Colonic mucosa (tissue), 4 donors: ENCODE results near the gene TMEM121B. TPM values are rescaled to one million over a fixed set of nuclear protein-coding genes. Genes with fewer than 3 reads are reported as not detected.

Source experiments
- DNase-seq: peaks from one replicate; pipeline ENCODE4 v3.0.0-alpha.2; 2020
- H3K27ac ChIP-seq: fragments of 200-600 bp; one replicate; pipeline ENCODE4 v1.8.0; 2021
- H3K27me3 ChIP-seq: fragments of 200-600 bp; one replicate; pipeline ENCODE4 v1.8.0; 2021
- H3K36me3 ChIP-seq: fragments of 200-600 bp; one replicate; pipeline ENCODE4 v1.8.0; 2021
- H3K4me1 ChIP-seq: fragments of 200-600 bp; one replicate; pipeline ENCODE4 v1.8.0; 2021; ENCODE audit warnings: mild to moderate bottlenecking
- H3K4me3 ChIP-seq: fragments of 200-600 bp; one replicate; pipeline ENCODE4 v1.8.0; 2021
- H3K9ac ChIP-seq, 2 donors: one replicate each; pipeline ENCODE4 v1.7.0; 2013; ENCODE audit warnings: control low read depth in 2 of 2, low read depth in 2 of 2, low read length in 2 of 2
- H3K9me3 ChIP-seq: fragments of 200-600 bp; one replicate; pipeline ENCODE4 v1.8.0; 2021
- intact Hi-C: fragments of 100-400 bp; cut with DNase I; formaldehyde crosslinking; loops from one replicate; pipeline ENCODE4 v1.14.1; 2022
- total RNA-seq, 2 donors: library from RNA; stranded (reverse); fragmentation: NEBNext Ultra II Directional in 1 of 2; extraction: Animal tissue kit (Norgen Biotek cat#: 25700) in 1 of 2; gene quantifications; one replicate each; pipeline ENCODE4 v1.2.1, GENCODE V29; 2021
- TF ChIP-seq, protein P1 (sequence below): fragments of 200-600 bp; IDR thresholded peaks from one replicate; pipeline ENCODE4 v1.8.0; 2022; ENCODE audit warnings: antibody characterized with exemption, mild to moderate bottlenecking
- donor health status: healthy.
- donor health status: DM: no; HTN: no; CAD: no.
- donor health status: DM: no; HTN: no; CAD: no.

Gene TMEM121B
- total RNA-seq, 2 donors from 2014 or later, result 0.12 to 0.64 TPM

DNA sequence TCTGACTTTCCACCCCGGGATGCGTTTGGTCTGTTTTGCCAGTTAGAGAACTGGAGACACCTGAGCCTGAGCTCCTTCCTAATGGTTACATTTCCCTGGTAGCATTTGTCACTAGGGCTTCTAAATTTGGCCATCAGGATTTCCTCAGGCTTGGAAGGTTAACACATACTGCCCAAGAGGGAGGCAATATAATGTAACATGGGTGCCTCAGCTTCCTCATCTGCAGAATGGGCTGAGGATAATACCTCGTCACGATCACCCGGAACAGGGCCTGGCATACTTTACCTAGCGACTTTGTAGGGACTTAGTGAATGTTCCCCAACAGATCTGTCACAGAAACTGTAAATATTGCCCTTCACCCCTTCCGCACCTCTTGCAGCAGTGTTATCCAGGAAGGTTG, 25.1 kb downstream of the TMEM121B start:
- Histone ChIP-seq H3K9me3 (no peaks in the 10 kb centered on the region), H3K27me3 (no peaks in the 10 kb centered on the region), H3K36me3 (no peaks in the 10 kb centered on the region), H3K9ac (no peak overlapping the region), H3K4me1 (no peaks in the 10 kb centered on the region), H3K27ac (no peak overlapping the region), H3K4me3 (no peak overlapping the region)
- DNase-seq, result no peak
- TF ChIP-seq, protein P1, sequence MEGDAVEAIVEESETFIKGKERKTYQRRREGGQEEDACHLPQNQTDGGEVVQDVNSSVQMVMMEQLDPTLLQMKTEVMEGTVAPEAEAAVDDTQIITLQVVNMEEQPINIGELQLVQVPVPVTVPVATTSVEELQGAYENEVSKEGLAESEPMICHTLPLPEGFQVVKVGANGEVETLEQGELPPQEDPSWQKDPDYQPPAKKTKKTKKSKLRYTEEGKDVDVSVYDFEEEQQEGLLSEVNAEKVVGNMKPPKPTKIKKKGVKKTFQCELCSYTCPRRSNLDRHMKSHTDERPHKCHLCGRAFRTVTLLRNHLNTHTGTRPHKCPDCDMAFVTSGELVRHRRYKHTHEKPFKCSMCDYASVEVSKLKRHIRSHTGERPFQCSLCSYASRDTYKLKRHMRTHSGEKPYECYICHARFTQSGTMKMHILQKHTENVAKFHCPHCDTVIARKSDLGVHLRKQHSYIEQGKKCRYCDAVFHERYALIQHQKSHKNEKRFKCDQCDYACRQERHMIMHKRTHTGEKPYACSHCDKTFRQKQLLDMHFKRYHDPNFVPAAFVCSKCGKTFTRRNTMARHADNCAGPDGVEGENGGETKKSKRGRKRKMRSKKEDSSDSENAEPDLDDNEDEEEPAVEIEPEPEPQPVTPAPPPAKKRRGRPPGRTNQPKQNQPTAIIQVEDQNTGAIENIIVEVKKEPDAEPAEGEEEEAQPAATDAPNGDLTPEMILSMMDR, result no peak
- intact Hi-C loops, result no loop called here

DNA sequence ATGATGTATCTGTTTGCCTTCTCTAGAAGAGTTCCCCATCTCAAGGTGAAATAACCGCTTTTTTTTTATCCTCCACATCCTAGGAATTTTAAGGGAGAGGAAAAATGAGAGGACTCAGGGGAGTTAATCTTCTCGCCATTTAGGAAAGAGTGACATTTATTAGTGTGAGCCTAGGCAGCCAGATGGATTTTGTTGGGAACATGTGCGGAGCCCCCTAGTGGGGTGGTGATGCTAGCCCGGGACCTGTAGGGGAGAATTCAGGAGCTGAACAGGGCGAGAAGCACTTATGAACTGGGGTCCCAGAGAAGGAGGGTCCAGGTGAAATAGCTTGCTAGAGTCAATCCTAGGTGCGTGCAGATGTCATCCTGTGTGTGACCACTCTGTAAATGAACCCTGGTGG, 25.6 kb downstream of the TMEM121B start:
- TF ChIP-seq, protein P1, result no peak
- Histone ChIP-seq H3K36me3 (no peaks in the 10 kb centered on the region), H3K27ac (no peak overlapping the region), H3K9me3 (no peaks in the 10 kb centered on the region), H3K4me3 (no peak overlapping the region), H3K9ac (no peak overlapping the region), H3K27me3 (no peaks in the 10 kb centered on the region), H3K4me1 (no peaks in the 10 kb centered on the region)
- intact Hi-C loops, result no loop called here
- no peak for DNase-seq

DNA sequence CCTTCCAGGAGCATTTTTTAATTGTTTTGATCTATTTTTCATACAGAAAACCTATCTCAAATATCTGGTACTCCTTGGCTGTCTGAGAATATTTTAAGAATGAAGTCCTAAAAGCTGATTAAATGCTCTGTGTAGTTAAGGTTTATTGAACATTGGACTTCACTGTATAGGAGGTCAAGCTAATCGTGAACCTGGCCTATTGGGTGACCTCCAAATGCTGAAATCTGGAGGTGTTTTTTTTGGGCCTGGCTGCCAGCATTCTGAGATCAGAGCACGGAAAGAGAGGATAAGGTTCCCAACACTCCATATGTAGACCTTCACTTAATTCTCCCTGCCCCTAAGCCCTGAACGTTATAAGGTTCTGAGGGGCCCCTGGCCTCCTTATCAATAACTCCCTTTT, 28.1 kb downstream of the TMEM121B start:
- H3K27ac ChIP-seq, result no peak overlapping the region
- no peaks in the 10 kb centered on the region for H3K9me3 ChIP-seq
- no peak overlapping the region for H3K9ac ChIP-seq
- no peak for DNase-seq
- H3K4me1 ChIP-seq, result no peaks in the 10 kb centered on the region
- H3K4me3 ChIP-seq, result no peak overlapping the region
- TF ChIP-seq, protein P1, result no peak
- no peaks in the 10 kb centered on the region for H3K36me3 ChIP-seq
- intact Hi-C loops, result no loop called here
- no peaks in the 10 kb centered on the region for H3K27me3 ChIP-seq

DNA sequence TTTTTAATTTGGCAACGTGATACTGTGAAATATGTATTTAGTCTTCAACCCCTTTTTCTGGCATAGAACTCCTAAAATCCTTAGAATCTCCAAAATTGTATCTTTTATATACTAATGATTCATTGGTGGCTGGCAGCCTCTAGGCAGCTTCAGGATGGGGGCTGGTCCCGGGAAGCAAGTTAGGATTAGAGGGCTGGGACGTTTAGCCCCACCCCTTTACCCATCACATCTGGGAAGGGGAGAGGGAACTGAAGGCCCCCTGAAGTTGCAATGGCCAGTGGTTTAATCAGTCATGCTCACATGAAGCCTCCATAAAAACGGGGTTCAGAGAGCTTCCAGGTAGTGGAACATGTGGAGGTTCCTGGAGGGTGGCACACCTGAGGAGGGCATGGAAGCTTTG, 29.3 kb downstream of the TMEM121B start:
- no peaks in the 10 kb centered on the region for H3K4me1 ChIP-seq

DNA sequence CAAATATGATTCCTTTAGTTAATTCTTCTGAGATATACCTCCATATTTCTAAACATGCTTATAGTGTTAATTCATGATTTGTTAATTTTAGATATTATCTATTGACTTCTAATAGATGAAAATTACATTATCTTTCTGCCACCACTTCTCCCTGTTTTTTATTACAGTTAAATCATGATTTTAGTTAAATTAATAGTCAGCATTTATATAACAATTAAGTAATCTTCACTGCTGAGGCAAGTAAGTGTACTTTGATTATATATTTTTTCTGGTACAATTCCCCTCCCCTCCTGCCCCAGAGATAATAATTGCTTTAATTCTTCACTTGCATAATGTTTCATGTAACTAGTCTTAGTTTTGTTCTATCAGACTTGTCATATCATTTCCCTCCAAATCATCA, 30.6 kb downstream of the TMEM121B start:
- H3K4me3 ChIP-seq, result no peak overlapping the region
- DNase-seq, result no peak
- H3K9ac ChIP-seq, result no peak overlapping the region
- no peaks in the 10 kb centered on the region for H3K4me1 ChIP-seq
- H3K36me3 ChIP-seq, result no peaks in the 10 kb centered on the region
- no peaks in the 10 kb centered on the region for H3K27me3 ChIP-seq
- no peaks in the 10 kb centered on the region for H3K9me3 ChIP-seq
- TF ChIP-seq, protein P1, result no peak
- no peak overlapping the region for H3K27ac ChIP-seq
- intact Hi-C loops, result no loop called here

More for the DNA sequence above, 29.3 kb downstream of the TMEM121B start:
- TF ChIP-seq, protein P1, result no peak
- Histone ChIP-seq H3K9me3 (no peaks in the 10 kb centered on the region), H3K27me3 (no peaks in the 10 kb centered on the region), H3K27ac (no peak overlapping the region), H3K36me3 (no peaks in the 10 kb centered on the region), H3K9ac (no peak overlapping the region), H3K4me3 (no peak overlapping the region)
- intact Hi-C loops, result no loop called here
- DNase-seq, result no peak
